Endothelial cell (in vitro differentiated cells): ENCODE results near the gene RAB8B. TPM values are rescaled to one million over a fixed set of nuclear protein-coding genes. Genes with fewer than 3 reads are reported as not detected.
A peak's percentile ranks its signal among the peaks of the same experiment; 100 is the strongest.

Experiments used
- DNase-seq: peaks from one replicate; pipeline ENCODE4 v3.0.0; 2021; ENCODE audit warnings: low spot score
- H3K27ac Mint-ChIP-seq: one replicate; pipeline ENCODE4 v1.8.0; 2021; ENCODE audit warnings: mixed read lengths, inconsistent platforms; ENCODE audit not compliant: unreplicated experiment
- H3K27me3 Mint-ChIP-seq: one replicate; pipeline ENCODE4 v1.8.0; 2021; ENCODE audit warnings: mild to moderate bottlenecking, moderate library complexity, mixed read lengths, inconsistent platforms; ENCODE audit not compliant: unreplicated experiment
- H3K36me3 Mint-ChIP-seq: one replicate; pipeline ENCODE4 v1.8.0; 2021; ENCODE audit warnings: mild to moderate bottlenecking, low read depth, mixed read lengths, inconsistent platforms; ENCODE audit not compliant: unreplicated experiment
- H3K4me1 Mint-ChIP-seq: one replicate; pipeline ENCODE4 v1.8.0; 2021; ENCODE audit warnings: mild to moderate bottlenecking, mixed read lengths, inconsistent platforms; ENCODE audit not compliant: unreplicated experiment
- H3K4me3 Mint-ChIP-seq: one replicate; pipeline ENCODE4 v1.8.0; 2021; ENCODE audit warnings: mild to moderate bottlenecking, mixed read lengths, inconsistent platforms; ENCODE audit not compliant: unreplicated experiment
- H3K9me3 Mint-ChIP-seq: one replicate; pipeline ENCODE4 v1.8.0; 2021; ENCODE audit warnings: mixed read lengths, inconsistent platforms; ENCODE audit not compliant: unreplicated experiment
- CTCF ChIP-seq: fragments of 200-600 bp; sonication (generic); IDR thresholded peaks from one replicate; pipeline ENCODE4 v1.5.0; 2021; ENCODE audit warnings: antibody characterized with exemption; ENCODE audit not compliant: unreplicated experiment
- total RNA-seq: library from RNA; stranded (reverse); fragmentation: NEBNext Ultra II Directional; extraction: Animal tissue kit (Norgen Biotek cat#: 25700); gene quantifications from one replicate; pipeline ENCODE4 v1.2.1, GENCODE V29; 2021; ENCODE audit not compliant: unreplicated experiment

The RAB8B gene
- total RNA-seq, 1 donor from 2014 or later: 92.9 TPM

DNA sequence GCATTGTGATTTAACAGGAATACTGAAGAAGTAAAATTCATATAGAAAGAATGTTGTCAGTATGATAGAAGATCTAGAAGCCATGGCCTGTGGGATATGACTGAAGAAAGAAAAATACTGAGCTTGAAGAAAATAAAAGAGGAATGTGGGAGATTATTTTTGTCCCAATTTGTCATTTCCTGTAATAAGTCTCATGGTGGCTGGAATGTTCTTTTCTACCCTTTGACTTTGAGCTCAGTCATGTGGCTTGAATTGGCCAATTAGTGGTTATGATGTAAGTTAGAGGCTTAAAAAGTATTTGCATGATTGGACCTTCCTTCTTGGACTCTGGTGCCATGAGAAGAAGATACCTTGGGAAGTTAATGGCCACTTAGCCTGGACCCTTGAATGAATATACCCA lies 102.1 kb downstream of the RAB8B start:
- H3K27me3 Mint-ChIP-seq: no peaks in the 10 kb centered on the region

DNA sequence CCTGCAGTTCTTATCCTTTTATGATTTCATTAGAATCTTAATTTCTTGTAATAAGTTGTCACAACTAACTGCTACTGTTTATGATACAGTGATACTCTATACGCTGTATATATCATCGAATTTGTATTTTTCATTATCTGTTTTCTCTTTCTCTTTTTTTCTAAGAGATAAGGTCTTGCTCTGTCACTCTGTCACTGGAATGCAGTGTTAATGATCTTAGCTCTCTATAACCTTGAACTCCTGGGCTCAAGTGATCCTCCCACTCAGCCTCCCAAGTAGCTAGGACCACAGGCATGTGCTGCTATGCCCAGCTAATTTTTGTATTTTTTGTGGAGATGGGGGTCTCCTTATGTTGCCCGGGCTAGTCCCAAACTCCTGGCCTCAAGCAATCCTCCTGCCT lies 102.8 kb downstream of the RAB8B start:
- H3K4me1 Mint-ChIP-seq: peaks cover 34% of the 10 kb centered on the region
- H3K36me3 Mint-ChIP-seq: peaks cover 4% of the 10 kb centered on the region
- H3K27ac Mint-ChIP-seq: no peak overlapping the region
- no peaks in the 10 kb centered on the region for H3K9me3 Mint-ChIP-seq
- H3K4me3 Mint-ChIP-seq: no peak overlapping the region
- no peak for DNase-seq
- no peaks in the 10 kb centered on the region for H3K27me3 Mint-ChIP-seq
- no peak for TF ChIP-seq CTCF

More for the DNA sequence above, 102.1 kb downstream of the RAB8B start:
- DNase-seq: no peak
- no peaks in the 10 kb centered on the region for H3K9me3 Mint-ChIP-seq
- TF ChIP-seq CTCF: no peak
- no peak overlapping the region for H3K4me3 Mint-ChIP-seq
- H3K27ac Mint-ChIP-seq: peak overlapping the region; percentile 81
- H3K4me1 Mint-ChIP-seq: peaks cover 42% of the 10 kb centered on the region
- peaks cover 3% of the 10 kb centered on the region for H3K36me3 Mint-ChIP-seq

GRCh38 chr15:63292771-63293170 lies 103.4 kb downstream of the RAB8B start:
- no peak for TF ChIP-seq CTCF
- H3K36me3 Mint-ChIP-seq: peaks cover 4% of the 10 kb centered on the region
- no peak overlapping the region for H3K4me3 Mint-ChIP-seq
- peaks cover 30% of the 10 kb centered on the region for H3K4me1 Mint-ChIP-seq
- H3K9me3 Mint-ChIP-seq: no peaks in the 10 kb centered on the region
- no peak overlapping the region for H3K27ac Mint-ChIP-seq
- DNase-seq: no peak
- H3K27me3 Mint-ChIP-seq: no peaks in the 10 kb centered on the region

DNA sequence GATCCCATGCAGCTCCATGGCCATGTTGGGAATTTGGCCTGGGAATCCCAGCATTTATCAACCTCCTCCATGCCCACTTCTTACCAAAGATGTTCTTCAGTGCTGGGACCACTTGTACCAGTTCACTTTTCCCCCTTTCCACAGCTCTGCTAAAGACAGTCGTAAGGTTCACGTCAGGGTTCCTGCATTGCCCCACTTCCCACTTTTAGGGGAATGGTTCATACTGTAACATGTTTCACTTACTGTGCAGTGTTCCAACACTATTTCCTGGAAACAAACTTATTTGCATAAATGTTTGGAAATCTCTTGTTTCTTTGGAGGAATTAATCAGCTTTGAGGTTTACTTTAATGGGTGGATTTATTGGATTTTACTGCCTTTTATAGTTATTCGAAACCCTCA lies 105.0 kb downstream of the RAB8B start:
- H3K27me3 Mint-ChIP-seq: peaks cover 1% of the 10 kb centered on the region
- peaks cover 21% of the 10 kb centered on the region for H3K4me1 Mint-ChIP-seq
- TF ChIP-seq CTCF: no peak
- H3K27ac Mint-ChIP-seq: no peak overlapping the region
- DNase-seq: no peak
- no peaks in the 10 kb centered on the region for H3K9me3 Mint-ChIP-seq
- peaks cover 4% of the 10 kb centered on the region for H3K36me3 Mint-ChIP-seq
- no peak overlapping the region for H3K4me3 Mint-ChIP-seq

- no peak for TF ChIP-seq CTCF
- H3K27me3 Mint-ChIP-seq: peaks cover 1% of the 10 kb centered on the region
- H3K27ac Mint-ChIP-seq: no peak overlapping the region
- no peaks in the 10 kb centered on the region for H3K9me3 Mint-ChIP-seq
- peaks cover 4% of the 10 kb centered on the region for H3K36me3 Mint-ChIP-seq
- H3K4me1 Mint-ChIP-seq: peaks cover 19% of the 10 kb centered on the region
- no peak for DNase-seq
- H3K4me3 Mint-ChIP-seq: no peak overlapping the region
Measured at GRCh38 chr15:63295341-63295740, 105.9 kb downstream of the RAB8B start.
